OCI-LY1 (cell line): ENCODE data around the gene OR10H5.

Experiments used
- H2AFZ ChIP-seq: fragments of 200-600 bp; sonication (generic), shearing (Covaris generic); 2 replicates; pipeline ENCODE4 v1.6.0; 2014; ENCODE audit warnings: antibody characterized with exemption, mild to moderate bottlenecking, low read length
- H3F3A ChIP-seq: fragments of 200-600 bp; sonication (generic), shearing (Covaris generic); 2 replicates; pipeline ENCODE4 v1.6.0; 2014; ENCODE audit warnings: mild to moderate bottlenecking, antibody characterized with exemption, low read length, moderate library complexity; ENCODE audit not compliant: insufficient read depth
- H3K27ac ChIP-seq: fragments of 200-600 bp; sonication (generic); 2 replicates; pipeline ENCODE4 v1.5.1; 2014; ENCODE audit warnings: low read length, mixed run types, mild to moderate bottlenecking, low read depth; ENCODE audit not compliant: poor library complexity, severe bottlenecking
- H3K27me3 ChIP-seq: fragments of 200-600 bp; sonication (generic); 2 replicates; pipeline ENCODE4 v1.6.0; 2014; ENCODE audit warnings: antibody characterized with exemption, mild to moderate bottlenecking, low read length, moderate library complexity; ENCODE audit not compliant: insufficient read depth
- H3K36me3 ChIP-seq: fragments of 200-600 bp; sonication (generic); 2 replicates; pipeline ENCODE4 v1.6.1; 2014; ENCODE audit warnings: mild to moderate bottlenecking, antibody characterized with exemption, low read length, moderate library complexity, mixed read lengths; ENCODE audit not compliant: insufficient read depth
- H3K4me1 ChIP-seq: fragments of 200-600 bp; sonication (generic); 2 replicates; pipeline ENCODE4 v1.5.1; 2014; ENCODE audit warnings: mild to moderate bottlenecking, low read length, moderate library complexity; ENCODE audit not compliant: insufficient read depth, severe bottlenecking
- H3K4me2 ChIP-seq: fragments of 200-600 bp; sonication (generic), shearing (Covaris generic); 2 replicates; pipeline ENCODE4 v1.6.1; 2014; ENCODE audit warnings: low read length
- H3K4me3 ChIP-seq: fragments of 200-600 bp; sonication (generic); 2 replicates; pipeline ENCODE4 v1.5.1; 2014; ENCODE audit warnings: low read length, low read depth, mild to moderate bottlenecking, mixed read lengths; ENCODE audit not compliant: poor library complexity, severe bottlenecking
- H3K79me2 ChIP-seq: fragments of 200-600 bp; shearing (Covaris generic); 2 replicates; pipeline ENCODE4 v1.6.1; 2016; ENCODE audit warnings: mixed run types, low read length, mixed read lengths; ENCODE audit not compliant: insufficient read depth
- H3K9ac ChIP-seq: fragments of 200-600 bp; sonication (generic), shearing (Covaris generic); 2 replicates; pipeline ENCODE4 v1.6.1; 2014; ENCODE audit warnings: mild to moderate bottlenecking, low read length, mixed read lengths
- H3K9me2 ChIP-seq: fragments of 200-600 bp; sonication (generic), shearing (Covaris generic); 2 replicates; pipeline ENCODE4 v1.6.1; 2014; ENCODE audit warnings: low read depth, mild to moderate bottlenecking, low read length, mixed read lengths
- H3K9me3 ChIP-seq: fragments of 200-600 bp; shearing (Covaris generic); 2 replicates; pipeline ENCODE4 v1.6.1; 2014; ENCODE audit warnings: low read length, mixed read lengths
- H4K20me1 ChIP-seq: fragments of 200-600 bp; sonication (generic), shearing (Covaris generic); 2 replicates; pipeline ENCODE4 v1.6.0; 2016; ENCODE audit warnings: mild to moderate bottlenecking, low read length; ENCODE audit not compliant: insufficient read depth
- EZH2 ChIP-seq: fragments of 200-600 bp; sonication (generic), shearing (Covaris generic); IDR thresholded peaks from 2 replicates; pipeline ENCODE4 v1.8.0; 2017; ENCODE audit warnings: borderline replicate concordance, mixed run types, mild to moderate bottlenecking, antibody characterized with exemption, low read length, moderate library complexity, mixed read lengths
- TF ChIP-seq, protein P1 (sequence below): fragments of 200-600 bp; sonication (generic), shearing (Covaris generic); IDR thresholded peaks from 2 replicates; pipeline ENCODE4 v1.5.1; 2017; ENCODE audit warnings: mild to moderate bottlenecking, antibody characterized with exemption, low read length, moderate library complexity, mixed read lengths

OR10H5 gene

DNA sequence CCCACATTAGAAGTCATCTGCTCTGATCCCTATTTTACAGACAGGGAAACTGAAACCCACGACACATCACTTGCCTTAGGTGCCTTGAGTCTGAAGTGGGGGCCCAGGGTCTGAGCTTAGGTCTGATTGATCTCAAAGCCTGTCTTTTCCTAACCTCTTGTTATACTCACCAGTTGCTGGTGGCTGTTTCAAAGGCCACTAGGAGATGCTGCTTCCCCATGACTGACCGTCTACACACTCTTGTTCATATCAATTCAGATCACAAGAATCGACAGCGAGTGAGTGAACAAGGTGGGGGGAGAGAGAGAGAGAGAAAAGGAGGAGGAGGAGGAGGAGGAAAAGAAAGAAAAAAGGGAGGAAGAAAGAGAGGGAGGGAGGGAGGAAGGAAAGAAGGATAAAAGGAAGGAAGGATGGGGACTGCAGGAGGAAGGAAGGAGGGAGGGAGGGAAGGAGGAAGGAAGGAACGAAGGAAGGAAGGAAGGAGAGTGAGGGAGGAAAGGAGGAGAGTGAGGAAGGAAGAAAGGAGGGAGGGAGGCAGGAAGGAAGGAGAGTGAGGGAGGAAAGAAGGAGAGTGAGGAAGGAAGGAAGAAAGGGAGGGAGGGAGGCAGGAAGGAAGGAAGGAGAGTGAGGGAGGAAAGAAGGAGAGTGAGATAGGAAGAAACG, 24.7 kb downstream of the OR10H5 start:
- TF ChIP-seq, protein P1, sequence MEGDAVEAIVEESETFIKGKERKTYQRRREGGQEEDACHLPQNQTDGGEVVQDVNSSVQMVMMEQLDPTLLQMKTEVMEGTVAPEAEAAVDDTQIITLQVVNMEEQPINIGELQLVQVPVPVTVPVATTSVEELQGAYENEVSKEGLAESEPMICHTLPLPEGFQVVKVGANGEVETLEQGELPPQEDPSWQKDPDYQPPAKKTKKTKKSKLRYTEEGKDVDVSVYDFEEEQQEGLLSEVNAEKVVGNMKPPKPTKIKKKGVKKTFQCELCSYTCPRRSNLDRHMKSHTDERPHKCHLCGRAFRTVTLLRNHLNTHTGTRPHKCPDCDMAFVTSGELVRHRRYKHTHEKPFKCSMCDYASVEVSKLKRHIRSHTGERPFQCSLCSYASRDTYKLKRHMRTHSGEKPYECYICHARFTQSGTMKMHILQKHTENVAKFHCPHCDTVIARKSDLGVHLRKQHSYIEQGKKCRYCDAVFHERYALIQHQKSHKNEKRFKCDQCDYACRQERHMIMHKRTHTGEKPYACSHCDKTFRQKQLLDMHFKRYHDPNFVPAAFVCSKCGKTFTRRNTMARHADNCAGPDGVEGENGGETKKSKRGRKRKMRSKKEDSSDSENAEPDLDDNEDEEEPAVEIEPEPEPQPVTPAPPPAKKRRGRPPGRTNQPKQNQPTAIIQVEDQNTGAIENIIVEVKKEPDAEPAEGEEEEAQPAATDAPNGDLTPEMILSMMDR, result no peak
- no peak for TF ChIP-seq EZH2

DNA sequence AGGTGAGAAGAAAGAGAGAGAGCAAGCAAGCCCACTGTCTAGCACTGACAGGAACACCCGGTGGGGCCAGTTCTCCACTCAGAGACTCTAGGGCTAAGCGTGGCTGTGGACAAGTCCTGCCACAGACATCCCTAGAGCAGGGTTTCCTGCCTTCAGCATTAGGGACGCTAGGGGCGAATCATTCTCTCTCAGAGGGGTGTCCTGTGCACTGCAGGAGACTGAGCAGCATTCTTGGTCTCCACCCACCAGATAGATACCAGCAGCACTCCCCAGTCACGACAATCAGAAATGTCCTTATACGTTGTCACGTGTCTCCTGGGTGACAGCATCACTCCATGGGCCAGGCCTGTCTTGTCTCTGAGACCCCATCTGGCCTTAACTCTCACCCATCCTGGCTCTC, 26.5 kb downstream of the OR10H5 start:
- Histone ChIP-seq H4K20me1 (no peaks in the 10 kb centered on the region), H2AFZ (no peak overlapping the region), H3K9ac (no peak overlapping the region)

More for the DNA sequence above, 24.7 kb downstream of the OR10H5 start:
- H3K9me3 ChIP-seq, result no peaks in the 10 kb centered on the region
- no peaks in the 10 kb centered on the region for H3K4me1 ChIP-seq
- H3K4me3 ChIP-seq, result no peak overlapping the region
- H3K36me3 ChIP-seq, result no peaks in the 10 kb centered on the region
- H3K9me2 ChIP-seq, result no peaks in the 10 kb centered on the region
- H4K20me1 ChIP-seq, result no peaks in the 10 kb centered on the region
- H3K27me3 ChIP-seq, result no peaks in the 10 kb centered on the region
- no peak overlapping the region for H3K4me2 ChIP-seq
- H2AFZ ChIP-seq, result no peak overlapping the region
- no peaks in the 10 kb centered on the region for H3F3A ChIP-seq
- no peaks in the 10 kb centered on the region for H3K79me2 ChIP-seq
- H3K27ac ChIP-seq, result no peak overlapping the region
- no peak overlapping the region for H3K9ac ChIP-seq

DNA sequence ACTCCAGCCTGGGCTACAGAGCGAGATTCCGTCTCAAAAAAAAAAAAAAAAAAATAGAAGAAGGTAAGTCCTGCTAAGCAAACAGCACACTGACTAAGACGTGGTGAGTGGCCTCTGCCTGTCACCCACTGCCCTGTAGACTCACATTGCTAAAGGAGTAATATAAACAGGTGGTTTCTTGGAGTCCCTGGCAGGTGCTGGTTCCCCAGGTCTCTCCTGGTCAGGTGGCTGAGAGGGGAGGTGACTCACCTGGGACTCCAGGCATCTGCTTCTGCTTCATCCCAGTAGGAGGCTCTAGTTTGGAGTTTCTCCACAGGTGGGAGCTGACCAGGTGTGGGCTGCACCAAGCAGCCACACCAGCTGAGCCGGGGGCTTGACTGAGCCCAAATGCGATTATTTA, 27.8 kb downstream of the OR10H5 start, which contains the start of gene OR10H1:
TSS of gene OR10H1 (minus strand) at position 359 of the 400 bp plus-strand sequence. CDS start 7,627 bp downstream, outside the sequence.
- no peaks in the 10 kb centered on the region for H3K79me2 ChIP-seq
- H4K20me1 ChIP-seq, result no peaks in the 10 kb centered on the region
- H3K9me3 ChIP-seq, result no peaks in the 10 kb centered on the region
- no peak within 1 kb of the TSS for H3K27ac ChIP-seq
- no peaks in the 10 kb centered on the region for H3F3A ChIP-seq
- no peaks in the 10 kb centered on the region for H3K27me3 ChIP-seq
- H3K9me2 ChIP-seq, result no peaks in the 10 kb centered on the region
- H3K4me1 ChIP-seq, result no peaks in the 10 kb centered on the region
- H2AFZ ChIP-seq, result no peak within 1 kb of the TSS
- no peak within 1 kb of the TSS for H3K9ac ChIP-seq
- H3K4me2 ChIP-seq, result no peak within 1 kb of the TSS
- H3K36me3 ChIP-seq, result no peaks in the 10 kb centered on the region
- H3K4me3 ChIP-seq, result no peak within 1 kb of the TSS
- TF ChIP-seq, protein P1, result no peak
- TF ChIP-seq EZH2, result no peak

More for the DNA sequence above, 26.5 kb downstream of the OR10H5 start:
- Histone ChIP-seq H3K36me3 (no peaks in the 10 kb centered on the region), H3K4me1 (no peaks in the 10 kb centered on the region), H3K9me2 (no peaks in the 10 kb centered on the region), H3K27ac (no peak overlapping the region), H3F3A (no peaks in the 10 kb centered on the region), H3K79me2 (no peaks in the 10 kb centered on the region), H3K27me3 (no peaks in the 10 kb centered on the region), H3K9me3 (no peaks in the 10 kb centered on the region), H3K4me2 (no peak overlapping the region), H3K4me3 (no peak overlapping the region)
- TF ChIP-seq EZH2, result no peak
- TF ChIP-seq, protein P1, result no peak
